Measurements from ENCODE around the gene ARMC2.

The ARMC2 gene

DNA sequence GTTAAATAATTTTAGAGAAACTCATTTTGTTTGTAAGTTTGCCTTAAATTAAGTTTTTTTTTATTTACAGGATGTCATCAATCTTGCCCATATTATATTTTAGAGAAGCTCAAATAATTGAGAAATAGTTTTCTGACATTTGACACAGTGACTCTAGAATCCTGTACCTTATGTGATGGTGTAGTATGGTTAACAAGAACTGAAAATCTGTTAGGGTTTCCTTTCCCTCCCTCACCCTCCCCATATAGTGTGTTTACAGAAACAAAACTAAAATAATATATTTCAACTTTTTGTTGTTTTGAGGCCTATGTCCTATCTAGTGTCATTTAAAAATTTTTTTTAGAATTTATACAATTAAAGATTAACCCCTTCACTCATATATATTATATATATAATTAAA, 154.7 kb downstream of the ARMC2 start:
- Histone ChIP-seq H3K27me3 (replicated peaks) (no peaks in the 10 kb centered on the region), H3K27ac (no peak overlapping the region), H3K36me3 (replicated peaks) (peaks cover 2% of the 10 kb centered on the region), H3K4me3 (ENCODE audit: low read depth, low read length) (no peak overlapping the region)
- TF ChIP-seq, protein P1, sequence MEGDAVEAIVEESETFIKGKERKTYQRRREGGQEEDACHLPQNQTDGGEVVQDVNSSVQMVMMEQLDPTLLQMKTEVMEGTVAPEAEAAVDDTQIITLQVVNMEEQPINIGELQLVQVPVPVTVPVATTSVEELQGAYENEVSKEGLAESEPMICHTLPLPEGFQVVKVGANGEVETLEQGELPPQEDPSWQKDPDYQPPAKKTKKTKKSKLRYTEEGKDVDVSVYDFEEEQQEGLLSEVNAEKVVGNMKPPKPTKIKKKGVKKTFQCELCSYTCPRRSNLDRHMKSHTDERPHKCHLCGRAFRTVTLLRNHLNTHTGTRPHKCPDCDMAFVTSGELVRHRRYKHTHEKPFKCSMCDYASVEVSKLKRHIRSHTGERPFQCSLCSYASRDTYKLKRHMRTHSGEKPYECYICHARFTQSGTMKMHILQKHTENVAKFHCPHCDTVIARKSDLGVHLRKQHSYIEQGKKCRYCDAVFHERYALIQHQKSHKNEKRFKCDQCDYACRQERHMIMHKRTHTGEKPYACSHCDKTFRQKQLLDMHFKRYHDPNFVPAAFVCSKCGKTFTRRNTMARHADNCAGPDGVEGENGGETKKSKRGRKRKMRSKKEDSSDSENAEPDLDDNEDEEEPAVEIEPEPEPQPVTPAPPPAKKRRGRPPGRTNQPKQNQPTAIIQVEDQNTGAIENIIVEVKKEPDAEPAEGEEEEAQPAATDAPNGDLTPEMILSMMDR (IDR thresholded peaks at IDR 0.05; ENCODE audit: low read depth, low read length, missing control alignments), result no peak
- no peak for DNase-seq
- in situ Hi-C loops (cut with HindIII; ENCODE audit: low pct_ligation_motif_present, low sequenced_read_pairs), result no loop called here

DNA sequence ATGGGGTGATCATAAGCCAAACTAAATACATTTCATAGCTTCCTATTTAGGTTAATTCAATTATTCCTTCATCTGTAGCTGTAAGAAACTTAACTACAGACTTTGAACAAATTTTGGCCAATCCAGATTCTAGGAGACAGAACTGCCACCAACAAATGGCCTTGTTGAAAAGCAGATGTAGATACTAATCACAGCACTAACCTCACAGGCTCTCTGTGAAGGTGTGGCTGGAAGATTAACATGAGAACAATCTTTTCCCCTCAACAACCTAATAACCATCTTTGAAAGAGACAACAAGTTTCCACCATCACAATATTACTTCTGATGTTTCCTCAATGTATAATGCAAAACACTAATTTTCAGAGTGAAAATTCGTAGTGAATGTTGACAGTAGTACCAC, 158.6 kb downstream of the ARMC2 start:
- TF ChIP-seq, protein P1 (IDR thresholded peaks at IDR 0.05; ENCODE audit: low read depth, low read length, missing control alignments), result no peak
- no peaks in the 10 kb centered on the region for H3K36me3 ChIP-seq (replicated peaks)
- in situ Hi-C loops (cut with HindIII; ENCODE audit: low pct_ligation_motif_present, low sequenced_read_pairs), result no loop called here
- H3K27ac ChIP-seq, result no peak overlapping the region
- DNase-seq, result no peak
- no peaks in the 10 kb centered on the region for H3K27me3 ChIP-seq (replicated peaks)
- no peak overlapping the region for H3K4me3 ChIP-seq (ENCODE audit: low read depth, low read length)

DNA sequence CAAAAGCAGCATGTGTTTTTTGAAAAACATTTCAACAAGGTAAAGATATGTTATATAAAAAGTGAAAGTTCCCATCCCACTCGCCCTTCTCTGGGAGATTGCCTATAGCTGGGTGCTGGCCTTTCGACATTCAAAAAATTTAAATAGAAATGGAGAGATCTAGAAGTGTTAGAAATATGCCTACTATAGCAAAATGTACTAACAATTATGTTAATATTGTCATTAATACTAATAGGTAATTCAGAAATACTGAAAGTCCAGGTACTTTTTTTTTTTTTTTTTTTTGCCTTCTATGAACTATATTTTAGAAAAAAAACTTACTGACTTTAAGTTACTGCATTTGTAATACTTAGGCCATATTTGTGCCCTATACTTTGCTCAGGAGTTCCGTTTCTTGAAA, 159.3 kb downstream of the ARMC2 start:
- no peaks in the 10 kb centered on the region for H3K27me3 ChIP-seq (replicated peaks)
- in situ Hi-C loops (cut with HindIII; ENCODE audit: low pct_ligation_motif_present, low sequenced_read_pairs), result no loop called here
- no peak for DNase-seq
- H3K36me3 ChIP-seq (replicated peaks), result no peaks in the 10 kb centered on the region
- TF ChIP-seq, protein P1 (IDR thresholded peaks at IDR 0.05; ENCODE audit: low read depth, low read length, missing control alignments), result no peak
- H3K27ac ChIP-seq, result no peak overlapping the region
- peak overlapping the region; percentile 83 for H3K4me3 ChIP-seq (ENCODE audit: low read depth, low read length)

DNA sequence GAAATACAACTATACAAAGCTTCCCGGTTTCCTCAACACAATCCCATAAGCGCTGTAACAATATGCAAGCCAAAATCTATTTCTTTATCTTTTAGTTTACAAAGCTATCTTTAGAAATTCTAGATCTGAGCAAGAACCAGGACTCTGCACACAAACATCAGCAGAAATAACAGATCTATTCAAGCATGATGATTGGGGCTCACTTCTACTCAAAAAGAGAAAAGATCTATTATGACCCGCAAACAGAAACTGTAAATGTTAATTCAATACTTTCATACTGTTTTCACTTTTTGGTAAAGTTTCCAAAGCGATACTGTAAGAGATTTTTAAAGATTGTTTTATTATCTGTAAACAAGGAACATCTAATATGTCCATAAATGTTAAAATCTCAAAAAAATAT, 159.8 kb downstream of the ARMC2 start:
- H3K4me3 ChIP-seq (ENCODE audit: low read depth, low read length), result peak overlapping the region; percentile 83
- no peak for DNase-seq
- in situ Hi-C loops (cut with HindIII; ENCODE audit: low pct_ligation_motif_present, low sequenced_read_pairs), result no loop called here
- no peaks in the 10 kb centered on the region for H3K27me3 ChIP-seq (replicated peaks)
- H3K27ac ChIP-seq, result no peak overlapping the region
- no peaks in the 10 kb centered on the region for H3K36me3 ChIP-seq (replicated peaks)
- TF ChIP-seq, protein P1 (IDR thresholded peaks at IDR 0.05; ENCODE audit: low read depth, low read length, missing control alignments), result no peak

DNA sequence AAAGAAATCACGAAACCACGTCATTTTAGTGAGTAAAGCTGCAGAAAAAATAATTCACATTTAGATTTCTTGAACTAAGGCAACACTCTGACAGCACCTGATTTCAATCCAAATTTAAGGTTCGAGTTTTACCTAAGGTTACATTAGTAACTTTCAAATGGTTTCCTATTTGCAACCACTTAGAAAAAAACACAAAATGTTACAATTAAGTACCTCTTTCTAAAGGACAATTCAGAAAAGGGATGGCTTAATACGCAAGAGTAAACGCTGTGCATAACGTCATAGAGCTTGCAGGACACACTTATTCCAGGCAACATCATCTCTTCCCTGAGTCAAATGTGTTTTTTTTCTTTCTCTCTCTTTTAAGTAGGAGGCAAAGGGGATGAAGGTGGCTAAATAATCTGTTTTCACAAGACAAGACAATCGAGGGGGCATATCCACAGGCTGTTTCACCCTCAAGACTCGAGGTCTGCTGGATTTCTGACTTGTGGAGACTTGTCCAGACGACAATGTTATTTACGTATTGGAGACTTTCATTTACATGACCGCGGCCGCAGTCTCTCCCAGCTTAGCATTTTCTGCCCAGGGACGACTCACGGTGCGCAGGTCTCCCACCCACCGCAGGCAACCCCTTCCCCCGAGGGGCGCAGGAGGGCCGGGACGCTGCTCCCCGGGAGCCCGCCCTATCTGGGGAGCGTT, 160.5 kb downstream of the ARMC2 start:
- TF ChIP-seq, protein P1 (IDR thresholded peaks at IDR 0.05; ENCODE audit: low read depth, low read length, missing control alignments), result no peak
- in situ Hi-C loops (cut with HindIII; ENCODE audit: low pct_ligation_motif_present, low sequenced_read_pairs), result no loop called here
- peak; percentile 35 for DNase-seq
- Histone ChIP-seq H3K4me3 (ENCODE audit: low read depth, low read length) (peak overlapping the region; percentile 83), H3K36me3 (replicated peaks) (no peaks in the 10 kb centered on the region), H3K27me3 (replicated peaks) (no peaks in the 10 kb centered on the region), H3K27ac (peak overlapping the region; percentile 48)

Data from brain microvascular endothelial cell (primary cell).